Kidney (tissue), 14 donors: Measurements from ENCODE around the gene LRRC52. TPM values are rescaled to one million over a fixed set of nuclear protein-coding genes. Genes with fewer than 3 reads are reported as not detected.

ENCODE experiments used
- DNase-seq, 5 donors: peaks; one replicate each; pipeline ENCODE4 v3.0.0-alpha.2; 2013 to 2020
- FAIRE-seq: peaks from 2 replicates; lab custom pipeline; 2012; peaks lifted over from hg19 to GRCh38; lab: Jason Lieb, UNC
- H3K27ac ChIP-seq, 2 donors: one replicate each; pipeline ENCODE4 v1.7.0; 2013; ENCODE audit warnings: low read depth in 2 of 2, low read length in 2 of 2, inconsistent platforms in 1 of 2
- H3K27me3 ChIP-seq: one replicate; pipeline ENCODE4 v1.7.1; 2013; ENCODE audit warnings: low read length, inconsistent platforms; ENCODE audit not compliant: control insufficient read depth, insufficient read depth
- H3K36me3 ChIP-seq, 3 donors: one replicate each; pipeline versions ENCODE4 v1.7.0 to v1.7.1; 2013; ENCODE audit warnings: low read length in 3 of 3, control low read depth in 1 of 3, inconsistent platforms in 1 of 3; ENCODE audit not compliant: insufficient read depth in 3 of 3, control insufficient read depth in 2 of 3
- H3K4me1 ChIP-seq, 3 donors: one replicate each; pipeline versions ENCODE4 v1.7.0 to v1.7.1; 2013; ENCODE audit warnings: low read length in 3 of 3, inconsistent platforms in 1 of 3, low read depth in 1 of 3; ENCODE audit not compliant: control insufficient read depth in 2 of 3, insufficient read depth in 2 of 3
- H3K4me3 ChIP-seq, 3 donors: one replicate each; pipeline versions ENCODE4 v1.7.0 to v1.8.1; 2013; ENCODE audit warnings: low read length in 3 of 3, control low read depth in 1 of 3, inconsistent platforms in 1 of 3
- H3K9ac ChIP-seq, 3 donors: one replicate each; pipeline versions ENCODE4 v1.7.0 to v1.7.1; 2013; ENCODE audit warnings: low read length in 3 of 3, control low read depth in 1 of 3, inconsistent platforms in 1 of 3
- H3K9me3 ChIP-seq, 3 donors: one replicate each; pipeline versions ENCODE4 v1.7.0 to v1.7.1; 2013; ENCODE audit warnings: low read length in 3 of 3, control low read depth in 1 of 3, inconsistent platforms in 1 of 3; ENCODE audit not compliant: control insufficient read depth in 2 of 3, insufficient read depth in 1 of 3
- CTCF ChIP-seq: IDR thresholded peaks from 3 replicates; pipeline ENCODE4 v1.5.1; 2012; ENCODE audit warnings: mild to moderate bottlenecking, moderate library complexity, borderline replicate concordance; ENCODE audit not compliant: insufficient read depth; ENCODE audit errors: extremely low read depth
- intact Hi-C: fragments of 100-400 bp; cut with DNase I; formaldehyde crosslinking; loops from one replicate; pipeline ENCODE4 v1.11.1; 2022
- polyA plus RNA-seq: library from polyadenylated mRNA; stranded (reverse); fragments of 350-450 nt; fragmentation: Illumina TruSeq; extraction: RNeasy Lipid Tissue Mini Kit (QIAGEN cat#74804); gene quantifications from one replicate; pipeline ENCODE4 v1.2.3, GENCODE V29; 2014; ENCODE audit warnings: low read depth, low replicate concordance; ENCODE audit not compliant: insufficient read depth
- total RNA-seq: library from RNA; stranded (reverse); fragmentation: NEBNext Ultra II Directional; extraction: Animal tissue kit (Norgen Biotek cat#: 25700); gene quantifications from one replicate; pipeline ENCODE4 v1.2.1, GENCODE V29; 2021
- donor health status: control.
- donor health status: control.
- donor health status: control.
- donor health status: control.
- donor health status: control.
- donor health status: DM: yes; HTN: yes; CAD: no.
- donor health status: Normal renal cell carcinoma (clear cell type).

LRRC52 gene
- total and polyA plus RNA-seq, 2 donors from 2014 or later: 0.58 TPM; not detected in 1

GRCh38 chr1:165501970-165502348 is 41.8 kb upstream of the LRRC52 start:
- intact Hi-C loops: no loop called here
- Histone ChIP-seq H3K4me3 (no peak overlapping the region), H3K27ac (no peak overlapping the region)

GRCh38 chr1:165507570-165507969 is 36.2 kb upstream of the LRRC52 start:
- FAIRE-seq: no peak
- H3K27me3 ChIP-seq: no peaks in the 10 kb centered on the region
- no peak for TF ChIP-seq CTCF
- no peak overlapping the region for H3K27ac ChIP-seq
- intact Hi-C loops: no loop called here
- H3K4me1 ChIP-seq: no peaks in the 10 kb centered on the region
- DNase-seq: no peak
- H3K36me3 ChIP-seq: no peaks in the 10 kb centered on the region
- H3K9me3 ChIP-seq: peaks cover 0 to 5% (median 0%) of the 10 kb centered on the region in 3 donors
- H3K9ac ChIP-seq: no peak overlapping the region
- no peak overlapping the region for H3K4me3 ChIP-seq

More at GRCh38 chr1:165501970-165502348, 41.8 kb upstream of the LRRC52 start:
- Histone ChIP-seq H3K27me3 (no peaks in the 10 kb centered on the region), H3K4me1 (no peaks in the 10 kb centered on the region), H3K9me3 (peaks cover 0 to 5% (median 0%) of the 10 kb centered on the region in 3 donors), H3K9ac (no peak overlapping the region), H3K36me3 (no peaks in the 10 kb centered on the region)
- no peak for TF ChIP-seq CTCF
- DNase-seq (no peak), FAIRE-seq (no peak)

- DNase-seq (no peak), FAIRE-seq (no peak)
- no peak overlapping the region for H3K4me3 ChIP-seq
- H3K9ac ChIP-seq: no peak overlapping the region
- H3K4me1 ChIP-seq: no peaks in the 10 kb centered on the region
- no peaks in the 10 kb centered on the region for H3K27me3 ChIP-seq
- peaks cover 0 to 5% (median 0%) of the 10 kb centered on the region in 3 donors for H3K9me3 ChIP-seq
- H3K27ac ChIP-seq: no peak overlapping the region
- TF ChIP-seq CTCF: no peak
- no peaks in the 10 kb centered on the region for H3K36me3 ChIP-seq
- intact Hi-C loops: no loop called here
Measured at GRCh38 chr1:165508291-165508690, 35.5 kb upstream of the LRRC52 start.

GRCh38 chr1:165512816-165513215 is 31.0 kb upstream of the LRRC52 start:
- no peaks in the 10 kb centered on the region for H3K4me1 ChIP-seq
- FAIRE-seq: no peak
- DNase-seq: peak in 1 of 5 donors; percentile 8

More at GRCh38 chr1:165512816-165513215, 31.0 kb upstream of the LRRC52 start:
- Histone ChIP-seq H3K9ac (no peak overlapping the region), H3K27me3 (no peaks in the 10 kb centered on the region), H3K4me3 (no peak overlapping the region), H3K9me3 (no peaks in the 10 kb centered on the region), H3K27ac (no peak overlapping the region), H3K36me3 (no peaks in the 10 kb centered on the region)
- no peak for TF ChIP-seq CTCF
- intact Hi-C loops: no loop called here
